Stimulated activated CD4-positive, alpha-beta T cell treated with anti-CD3 and anti-CD28 coated beads, Interleukin-2, amount 100 ng/mL, for 48 hours (primary cell): ENCODE measurements around the gene AAMP.

Experiments used
- DNase-seq, 2 donors: peaks; one replicate each; pipeline ENCODE4 v3.0.0-alpha.2; 2020

The AAMP gene

GRCh38 chr2:218257390-218257981 lies 12.5 kb downstream of the AAMP start:
- peak; percentile 73 to 77 for DNase-seq

- no peak for DNase-seq
Measured at GRCh38 chr2:218256612-218257350, 13.2 kb downstream of the AAMP start.

GRCh38 chr2:218255446-218255845 lies 14.5 kb downstream of the AAMP start:
- no peak for DNase-seq

- no peak for DNase-seq
Measured at GRCh38 chr2:218253232-218253625, 16.7 kb downstream of the AAMP start.

GRCh38 chr2:218252509-218253231 lies 17.3 kb downstream of the AAMP start:
- no peak for DNase-seq

GRCh38 chr2:218249691-218250090 lies 20.2 kb downstream of the AAMP start:
- no peak for DNase-seq

- no peak for DNase-seq
Measured at GRCh38 chr2:218245214-218245613, 24.7 kb downstream of the AAMP start.

- no peak for DNase-seq
Measured at GRCh38 chr2:218244665-218245064, 25.3 kb downstream of the AAMP start.

GRCh38 chr2:218244204-218244603 lies 25.7 kb downstream of the AAMP start:
- DNase-seq: no peak

- no peak for DNase-seq
Measured at GRCh38 chr2:218238887-218239286, 31.1 kb downstream of the AAMP start.

- DNase-seq: no peak
Measured at GRCh38 chr2:218236829-218237228, 33.1 kb downstream of the AAMP start.

- no peak for DNase-seq
Measured at GRCh38 chr2:218235017-218235416, 34.9 kb downstream of the AAMP start.

GRCh38 chr2:218234521-218234920 lies 35.4 kb downstream of the AAMP start:
- DNase-seq: no peak

- no peak for DNase-seq
Measured at GRCh38 chr2:218233543-218233942, 36.4 kb downstream of the AAMP start.

- DNase-seq: peak in 1 of 2 donors; percentile 26
Measured at GRCh38 chr2:218230882-218231281, 39.1 kb downstream of the AAMP start.

- no peak for DNase-seq
Measured at GRCh38 chr2:218229851-218230250, 40.1 kb downstream of the AAMP start.

- no peak for DNase-seq
Measured at GRCh38 chr2:218229239-218229638, 40.7 kb downstream of the AAMP start.

GRCh38 chr2:218228366-218229090 lies 41.4 kb downstream of the AAMP start:
- no peak for DNase-seq

GRCh38 chr2:218226903-218227302 lies 43.0 kb downstream of the AAMP start:
- no peak for DNase-seq

GRCh38 chr2:218224186-218224585 lies 45.8 kb downstream of the AAMP start:
- no peak for DNase-seq

- no peak for DNase-seq
Measured at GRCh38 chr2:218223046-218223445, 46.9 kb downstream of the AAMP start.

- no peak for DNase-seq
Measured at GRCh38 chr2:218221000-218221399, 48.9 kb downstream of the AAMP start.

GRCh38 chr2:218219934-218220333 lies 50.0 kb downstream of the AAMP start:
- no peak for DNase-seq
